NT2/D1 (cell line): Measurements from ENCODE around the gene MIA2.
"Not testable (repeated sequence)": the region's sequence is repeated elsewhere in the genome, so short reads cannot be mapped to it uniquely, and the experiment has no call there.

Source experiments
- DNase-seq: peaks from one replicate; pipeline ENCODE4 v3.0.0-alpha.2; 2011; ENCODE audit warnings: low read depth, low spot score
- H3K27me3 ChIP-seq: 2 replicates; pipeline ENCODE4 v1.6.0; 2011; ENCODE audit warnings: mild to moderate bottlenecking; ENCODE audit not compliant: insufficient read length, insufficient read depth
- H3K36me3 ChIP-seq: 2 replicates; pipeline ENCODE4 v1.6.1; 2011; ENCODE audit warnings: mild to moderate bottlenecking, low read length, mixed read lengths; ENCODE audit not compliant: insufficient read depth, insufficient read length
- H3K4me1 ChIP-seq: 2 replicates; pipeline ENCODE4 v1.5.1; 2011; ENCODE audit not compliant: insufficient read depth, insufficient read length
- H3K4me3 ChIP-seq: 2 replicates; pipeline ENCODE4 v1.5.1; 2011; ENCODE audit warnings: low read depth; ENCODE audit not compliant: insufficient read length
- H3K9ac ChIP-seq: 2 replicates; pipeline ENCODE4 v1.6.0; 2011; ENCODE audit warnings: low read depth; ENCODE audit not compliant: insufficient read length
- H3K9me3 ChIP-seq: 2 replicates; pipeline ENCODE4 v1.5.1; 2011; ENCODE audit warnings: mild to moderate bottlenecking, low read length; ENCODE audit not compliant: insufficient read depth
- SUZ12 ChIP-seq: IDR thresholded peaks from 2 replicates; pipeline ENCODE4 v1.6.1; 2011; ENCODE audit not compliant: insufficient read length, insufficient read depth; ENCODE audit errors: extremely low read depth
- YY1 ChIP-seq: IDR thresholded peaks from 2 replicates; pipeline ENCODE4 v1.6.1; 2011; ENCODE audit not compliant: insufficient read length, insufficient read depth
- ZNF274 ChIP-seq: IDR thresholded peaks from 2 replicates; pipeline ENCODE4 v1.6.1; 2011; ENCODE audit warnings: mild to moderate bottlenecking, low read depth, low read length

Gene MIA2

GRCh38 chr14:39211109-39211741 is 22.5 kb upstream of the MIA2 start:
- DNase-seq = no peak
- Histone ChIP-seq H3K27me3 (no peaks in the 10 kb centered on the region), H3K9ac (no peak overlapping the region), H3K9me3 (no peaks in the 10 kb centered on the region), H3K4me1 (no peaks in the 10 kb centered on the region), H3K4me3 (no peak overlapping the region), H3K36me3 (no peaks in the 10 kb centered on the region)
- TF ChIP-seq SUZ12 = no peak

GRCh38 chr14:39212034-39212433 is 21.7 kb upstream of the MIA2 start:
- H3K36me3 ChIP-seq = no peaks in the 10 kb centered on the region
- no peak overlapping the region for H3K9ac ChIP-seq
- H3K27me3 ChIP-seq = no peaks in the 10 kb centered on the region
- no peak for DNase-seq
- H3K4me1 ChIP-seq = no peaks in the 10 kb centered on the region
- TF ChIP-seq SUZ12 (no peak), YY1 (no peak), ZNF274 (no peak)
- H3K9me3 ChIP-seq = no peaks in the 10 kb centered on the region
- no peak overlapping the region for H3K4me3 ChIP-seq

GRCh38 chr14:39212693-39213092 is 21.0 kb upstream of the MIA2 start:
- no peaks in the 10 kb centered on the region for H3K4me1 ChIP-seq
- TF ChIP-seq ZNF274 (no peak), SUZ12 (no peak), YY1 (no peak)
- DNase-seq = no peak
- H3K9ac ChIP-seq = no peak overlapping the region
- H3K36me3 ChIP-seq = no peaks in the 10 kb centered on the region
- no peak overlapping the region for H3K4me3 ChIP-seq
- no peaks in the 10 kb centered on the region for H3K9me3 ChIP-seq
- no peaks in the 10 kb centered on the region for H3K27me3 ChIP-seq

- Histone ChIP-seq H3K4me1 (no peaks in the 10 kb centered on the region), H3K4me3 (no peak overlapping the region), H3K36me3 (no peaks in the 10 kb centered on the region), H3K27me3 (no peaks in the 10 kb centered on the region), H3K9me3 (no peaks in the 10 kb centered on the region), H3K9ac (no peak overlapping the region)
- no peak for DNase-seq
- no peak for TF ChIP-seq SUZ12
- TF ChIP-seq YY1 = no peak
- no peak for TF ChIP-seq ZNF274
These were observed 16.4 kb upstream of the MIA2 start for GRCh38 chr14:39217214-39217879.

GRCh38 chr14:39218171-39218769 is 15.4 kb upstream of the MIA2 start:
- no peak for DNase-seq
- Histone ChIP-seq H3K36me3 (no peaks in the 10 kb centered on the region), H3K4me3 (no peak overlapping the region), H3K9me3 (no peaks in the 10 kb centered on the region), H3K27me3 (no peaks in the 10 kb centered on the region), H3K4me1 (no peaks in the 10 kb centered on the region), H3K9ac (no peak overlapping the region)
- TF ChIP-seq YY1 (no peak), ZNF274 (no peak), SUZ12 (no peak)

- H3K4me1 ChIP-seq = no peaks in the 10 kb centered on the region
- no peaks in the 10 kb centered on the region for H3K27me3 ChIP-seq
- no peak overlapping the region for H3K4me3 ChIP-seq
- H3K36me3 ChIP-seq = no peaks in the 10 kb centered on the region
- no peaks in the 10 kb centered on the region for H3K9me3 ChIP-seq
- TF ChIP-seq YY1 (no peak), ZNF274 (no peak), SUZ12 (no peak)
- no peak overlapping the region for H3K9ac ChIP-seq
- DNase-seq = no peak
These were observed 14.6 kb upstream of the MIA2 start for GRCh38 chr14:39219075-39219499.

GRCh38 chr14:39220473-39220872 is 13.2 kb upstream of the MIA2 start:
- DNase-seq, H3K4me3 ChIP-seq, H3K9ac ChIP-seq, H3K4me1 ChIP-seq, H3K36me3 ChIP-seq, H3K9me3 ChIP-seq, H3K27me3 ChIP-seq: not testable (repeated sequence)

GRCh38 chr14:39228044-39228443 is 5.7 kb upstream of the MIA2 start:
- no peaks in the 10 kb centered on the region for H3K27me3 ChIP-seq
- no peak overlapping the region for H3K4me3 ChIP-seq
- no peaks in the 10 kb centered on the region for H3K9me3 ChIP-seq
- no peak overlapping the region for H3K9ac ChIP-seq
- H3K36me3 ChIP-seq = no peaks in the 10 kb centered on the region
- no peaks in the 10 kb centered on the region for H3K4me1 ChIP-seq
- DNase-seq = no peak
- TF ChIP-seq SUZ12 (no peak), ZNF274 (no peak), YY1 (no peak)
